MCF 10A (cell line): ENCODE measurements around the gene RTL1. TPM values are rescaled to one million over a fixed set of nuclear protein-coding genes. Genes with fewer than 3 reads are reported as not detected.
A peak's percentile ranks its signal among the peaks of the same experiment; 100 is the strongest.

ENCODE experiments used
- BruUV-seq: library from RNA; stranded (reverse); fragments of 400-500 nt; replicated peaks from 2 replicates; lab custom pipeline; 2021; lab: Mats Ljungman, UMichigan
- CTCF ChIA-PET: fragments of 300-600 bp; sonication (Branson Sonifier 250); formaldehyde crosslinking; extraction: SDS; loops from one replicate; lab custom pipeline; 2021; ENCODE audit warnings: antibody characterized with exemption, inconsistent platforms; lab: Yijun Ruan, JAX
- POLR2A ChIA-PET: fragments of 300-600, 350-650 bp; sonication (Branson Sonifier 250); formaldehyde crosslinking; extraction: SDS; loops from one replicate; lab custom pipeline; 2020; ENCODE audit warnings: antibody characterized with exemption, inconsistent platforms; lab: Yijun Ruan, JAX
- DNase-seq: peaks from one replicate; pipeline ENCODE4 v3.0.0-alpha.2; 2018; ENCODE audit not compliant: unreplicated experiment
- H3K27ac Mint-ChIP-seq: one replicate; pipeline ENCODE4 v1.8.0; 2022; ENCODE audit warnings: mild to moderate bottlenecking, low read depth, mixed read lengths; ENCODE audit not compliant: unreplicated experiment
- H3K27me3 Mint-ChIP-seq: one replicate; pipeline ENCODE4 v1.8.0; 2022; ENCODE audit warnings: mixed read lengths; ENCODE audit not compliant: insufficient read depth, unreplicated experiment
- H3K36me3 Mint-ChIP-seq: one replicate; pipeline ENCODE4 v1.8.0; 2022; ENCODE audit warnings: mild to moderate bottlenecking, moderate library complexity, mixed read lengths; ENCODE audit not compliant: insufficient read depth, unreplicated experiment
- H3K4me1 Mint-ChIP-seq: one replicate; pipeline ENCODE4 v1.8.0; 2022; ENCODE audit warnings: mixed read lengths; ENCODE audit not compliant: insufficient read depth, unreplicated experiment
- H3K4me3 Mint-ChIP-seq: one replicate; pipeline ENCODE4 v1.8.0; 2022; ENCODE audit warnings: mild to moderate bottlenecking, moderate library complexity, mixed read lengths; ENCODE audit not compliant: unreplicated experiment
- H3K9me3 Mint-ChIP-seq: one replicate; pipeline ENCODE4 v1.8.0; 2022; ENCODE audit warnings: mixed read lengths; ENCODE audit not compliant: unreplicated experiment
- intact Hi-C: fragments of 100-400 bp; cut with micrococcal nuclease; formaldehyde crosslinking; loops from 2 replicates; pipeline ENCODE4 v1.14.1; 2022
- total RNA-seq: library from RNA; stranded (reverse); gene quantifications from 2 replicates; pipeline ENCODE4 v1.2.3, GENCODE V29; 2022
- TF ChIP-seq, protein P1 (sequence below): fragments of 200-600 bp; IDR thresholded peaks from one replicate; pipeline ENCODE4 v1.8.0; 2022; ENCODE audit warnings: antibody characterized with exemption, mild to moderate bottlenecking; ENCODE audit not compliant: unreplicated experiment

Gene RTL1
- total RNA-seq, 1 experiment from 2014 or later, result not detected

DNA sequence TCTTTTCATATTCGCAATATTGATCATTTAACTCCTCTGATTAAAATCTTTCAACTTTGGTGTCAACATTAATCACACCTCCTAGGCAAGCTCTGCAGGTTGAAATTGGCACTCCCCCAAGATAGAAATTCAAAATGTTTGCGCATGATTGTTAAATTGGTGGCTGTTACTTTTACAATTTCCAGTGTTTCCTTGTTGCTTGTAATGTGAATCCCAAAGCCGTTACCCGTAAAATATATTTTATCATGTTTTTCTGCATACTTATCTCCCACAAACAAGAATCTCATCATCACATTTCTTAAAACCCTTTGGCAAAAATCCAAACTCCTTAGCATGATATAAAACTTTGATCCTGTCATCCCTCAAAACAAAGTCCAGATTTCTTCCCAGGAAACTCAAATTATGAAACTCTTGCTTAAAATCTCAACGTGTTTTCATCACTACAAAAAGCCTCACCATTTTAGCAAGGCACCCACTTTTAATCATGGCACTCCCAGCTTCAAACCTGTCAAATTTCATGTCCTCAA lies 14.7 kb downstream of the RTL1 start:
- ChIA-PET CTCF (no interaction called here), POLR2A (no interaction called here)
- TF ChIP-seq, protein P1, sequence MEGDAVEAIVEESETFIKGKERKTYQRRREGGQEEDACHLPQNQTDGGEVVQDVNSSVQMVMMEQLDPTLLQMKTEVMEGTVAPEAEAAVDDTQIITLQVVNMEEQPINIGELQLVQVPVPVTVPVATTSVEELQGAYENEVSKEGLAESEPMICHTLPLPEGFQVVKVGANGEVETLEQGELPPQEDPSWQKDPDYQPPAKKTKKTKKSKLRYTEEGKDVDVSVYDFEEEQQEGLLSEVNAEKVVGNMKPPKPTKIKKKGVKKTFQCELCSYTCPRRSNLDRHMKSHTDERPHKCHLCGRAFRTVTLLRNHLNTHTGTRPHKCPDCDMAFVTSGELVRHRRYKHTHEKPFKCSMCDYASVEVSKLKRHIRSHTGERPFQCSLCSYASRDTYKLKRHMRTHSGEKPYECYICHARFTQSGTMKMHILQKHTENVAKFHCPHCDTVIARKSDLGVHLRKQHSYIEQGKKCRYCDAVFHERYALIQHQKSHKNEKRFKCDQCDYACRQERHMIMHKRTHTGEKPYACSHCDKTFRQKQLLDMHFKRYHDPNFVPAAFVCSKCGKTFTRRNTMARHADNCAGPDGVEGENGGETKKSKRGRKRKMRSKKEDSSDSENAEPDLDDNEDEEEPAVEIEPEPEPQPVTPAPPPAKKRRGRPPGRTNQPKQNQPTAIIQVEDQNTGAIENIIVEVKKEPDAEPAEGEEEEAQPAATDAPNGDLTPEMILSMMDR, result no peak
- intact Hi-C loops, result no loop called here
- Mint-ChIP-seq H3K27me3 (peaks cover 49% of the 10 kb centered on the region), H3K27ac (peak overlapping the region; percentile 59), H3K9me3 (no peaks in the 10 kb centered on the region), H3K36me3 (peaks cover 6% of the 10 kb centered on the region), H3K4me3 (no peak overlapping the region), H3K4me1 (peaks cover 12% of the 10 kb centered on the region)
- no peak for DNase-seq
- BruUV-seq, result no TSS peak

DNA sequence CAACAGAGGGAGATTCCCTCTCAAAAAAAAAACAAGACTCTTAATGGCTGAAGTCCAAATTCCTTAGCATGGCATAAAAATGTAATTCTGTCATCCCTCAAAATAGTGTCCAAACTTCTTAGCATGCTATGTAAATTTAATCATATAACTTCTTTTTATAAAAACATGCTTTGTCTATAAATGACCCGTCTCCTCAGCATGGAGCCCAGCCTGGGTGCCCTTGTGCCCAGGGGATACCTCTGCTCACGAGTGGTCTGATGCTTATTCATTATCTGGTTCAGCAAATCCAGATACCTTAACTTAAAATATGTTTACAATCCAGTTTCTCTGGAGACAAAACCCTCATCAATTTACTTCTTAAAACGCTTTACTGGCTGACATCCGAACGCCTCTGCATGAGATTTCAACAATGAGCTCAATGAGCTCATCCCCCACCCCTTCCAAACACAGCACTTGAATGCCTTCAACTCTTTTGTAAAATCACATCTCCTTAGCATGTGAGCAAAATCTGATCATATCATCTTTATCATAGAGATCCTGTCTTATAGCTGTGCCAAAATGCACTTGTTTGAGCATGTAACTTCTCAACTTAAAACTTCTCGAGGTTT lies 15.7 kb downstream of the RTL1 start:
- H3K27ac Mint-ChIP-seq, result no peak overlapping the region
- ChIA-PET POLR2A (no interaction called here), CTCF (interaction anchor here (0.9 kb wide), 1 partner anchor 40 kb away, joined by 3 read pairs; no protein-coding TSS in a partner anchor)
- peaks cover 12% of the 10 kb centered on the region for H3K4me1 Mint-ChIP-seq
- no TSS peak for BruUV-seq
- TF ChIP-seq, protein P1, result no peak
- H3K36me3 Mint-ChIP-seq, result peaks cover 6% of the 10 kb centered on the region
- H3K4me3 Mint-ChIP-seq, result no peak overlapping the region
- peaks cover 4% of the 10 kb centered on the region for H3K9me3 Mint-ChIP-seq
- intact Hi-C loops, result no loop called here
- DNase-seq, result no peak
- peaks cover 49% of the 10 kb centered on the region for H3K27me3 Mint-ChIP-seq

DNA sequence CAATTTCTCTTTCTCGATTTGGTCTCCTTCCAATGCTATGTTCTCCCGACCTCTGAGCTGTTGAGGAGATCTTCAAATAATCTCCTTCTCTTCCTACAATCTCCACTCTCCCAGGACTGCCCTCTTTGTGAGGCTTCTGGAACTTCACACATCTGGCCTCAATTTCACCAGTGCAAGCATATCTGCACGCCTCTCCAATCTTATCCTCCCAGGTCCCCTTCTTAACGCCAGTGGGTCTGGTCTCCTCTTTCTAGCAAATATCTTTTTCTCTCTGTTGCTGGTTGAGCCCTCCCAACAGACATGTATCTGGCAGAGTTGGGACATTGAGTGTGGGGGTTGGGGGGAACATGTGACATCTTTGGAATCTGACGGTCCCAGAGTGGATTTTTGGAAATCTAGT lies 17.9 kb downstream of the RTL1 start:
- no TSS peak for BruUV-seq
- H3K27ac Mint-ChIP-seq, result no peak overlapping the region
- POLR2A ChIA-PET, result no interaction called here

DNA sequence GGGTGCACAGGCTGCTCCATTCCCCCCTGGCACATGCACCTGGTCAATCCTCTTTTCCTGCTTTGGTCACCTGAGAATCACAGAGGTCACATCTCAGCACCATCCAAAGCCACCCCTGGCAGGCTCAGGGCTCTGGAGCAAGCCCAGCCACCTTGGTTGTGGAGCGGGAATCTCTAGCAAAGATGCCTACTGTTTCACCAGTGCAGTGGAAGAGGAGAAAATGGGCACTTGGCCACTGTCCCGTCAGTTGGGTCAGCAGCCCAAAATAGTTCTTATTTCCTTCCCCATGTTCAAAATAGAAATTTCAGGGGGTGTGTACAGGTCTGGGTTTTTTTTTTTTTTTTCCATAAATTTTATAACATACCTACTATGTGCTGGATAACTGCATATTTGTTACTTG lies 18.3 kb downstream of the RTL1 start:
- peaks cover 49% of the 10 kb centered on the region for H3K27me3 Mint-ChIP-seq
- POLR2A ChIA-PET, result no interaction called here
- H3K4me1 Mint-ChIP-seq, result peaks cover 12% of the 10 kb centered on the region
- no peak for DNase-seq
- peaks cover 8% of the 10 kb centered on the region for H3K36me3 Mint-ChIP-seq
- H3K9me3 Mint-ChIP-seq, result peaks cover 14% of the 10 kb centered on the region
- TF ChIP-seq, protein P1, result no peak
- no peak overlapping the region for H3K27ac Mint-ChIP-seq
- H3K4me3 Mint-ChIP-seq, result no peak overlapping the region
- BruUV-seq, result no TSS peak
- CTCF ChIA-PET, result no interaction called here
- intact Hi-C loops, result no loop called here

More for the DNA sequence above, 17.9 kb downstream of the RTL1 start:
- Mint-ChIP-seq H3K4me1 (peaks cover 12% of the 10 kb centered on the region), H3K4me3 (no peak overlapping the region), H3K27me3 (peaks cover 49% of the 10 kb centered on the region), H3K36me3 (peaks cover 12% of the 10 kb centered on the region), H3K9me3 (peaks cover 14% of the 10 kb centered on the region)
- intact Hi-C loops, result no loop called here
- TF ChIP-seq, protein P1, result no peak
- DNase-seq, result no peak
- CTCF ChIA-PET, result no interaction called here
